Right atrium auricular region (tissue), 2 donors: ENCODE measurements around the gene ZNF248. TPM values are rescaled to one million over a fixed set of nuclear protein-coding genes. Genes with fewer than 3 reads are reported as not detected.
A peak's percentile ranks its signal among the peaks of the same experiment; 100 is the strongest.

Experiments used
- DNase-seq: peaks from one replicate; pipeline ENCODE4 v3.0.0-alpha.2; 2019; ENCODE audit warnings: low spot score
- H3K27ac ChIP-seq, 2 donors: fragments of 200-600 bp; sonication (generic); 1 replicate in 1 of 2; 2 replicates in 1 of 2; pipeline ENCODE4 v1.5.1; 2016 to 2019
- H3K27me3 ChIP-seq, 2 donors: fragments of 200-600 bp; sonication (generic); one replicate each; pipeline versions ENCODE4 v1.5.1 to v1.6.0; 2017 to 2019
- H3K36me3 ChIP-seq: fragments of 200-600 bp; sonication (generic); one replicate; pipeline ENCODE4 v1.5.1; 2016
- H3K4me1 ChIP-seq, 2 donors: fragments of 200-600 bp; sonication (generic); one replicate each; pipeline versions ENCODE4 v1.5.1 to v1.6.0; 2017 to 2019
- H3K4me3 ChIP-seq, 2 donors: fragments of 200-600 bp; sonication (generic); 1 replicate in 1 of 2; 2 replicates in 1 of 2; pipeline ENCODE4 v1.5.1; 2017 to 2019; ENCODE audit warnings: mild to moderate bottlenecking in 1 of 2, moderate library complexity in 1 of 2
- H3K9me3 ChIP-seq, 2 donors: fragments of 200-600 bp; sonication (generic); one replicate each; pipeline ENCODE4 v1.5.1; 2019
- total RNA-seq, 2 donors: library from RNA; depleted of rRNA; stranded (reverse); fragments of >200 nt; gene quantifications; one replicate each; pipeline ENCODE4 v1.1.0, GENCODE V29; 2016
- TF ChIP-seq, protein P1 (sequence below), 2 donors: fragments of 200-600 bp; sonication (generic); IDR thresholded peaks; one replicate each; pipeline ENCODE4 v1.5.1; 2019; ENCODE audit warnings: antibody characterized with exemption in 2 of 2

ZNF248 gene
- total RNA-seq: 1 to 10 TPM; 7.5 to 9.2 TPM

- Histone ChIP-seq H3K4me1 (peaks cover 0 to 31% of the 10 kb centered on the region in 2 donors), H3K4me3 (peak within 1 kb of the TSS; percentile 74 to 92), H3K27me3 (no peaks in the 10 kb centered on the region), H3K36me3 (peaks cover 4% of the 10 kb centered on the region), H3K9me3 (no peaks in the 10 kb centered on the region), H3K27ac (peak within 1 kb of the TSS; percentile 100)
- TF ChIP-seq, protein P1, sequence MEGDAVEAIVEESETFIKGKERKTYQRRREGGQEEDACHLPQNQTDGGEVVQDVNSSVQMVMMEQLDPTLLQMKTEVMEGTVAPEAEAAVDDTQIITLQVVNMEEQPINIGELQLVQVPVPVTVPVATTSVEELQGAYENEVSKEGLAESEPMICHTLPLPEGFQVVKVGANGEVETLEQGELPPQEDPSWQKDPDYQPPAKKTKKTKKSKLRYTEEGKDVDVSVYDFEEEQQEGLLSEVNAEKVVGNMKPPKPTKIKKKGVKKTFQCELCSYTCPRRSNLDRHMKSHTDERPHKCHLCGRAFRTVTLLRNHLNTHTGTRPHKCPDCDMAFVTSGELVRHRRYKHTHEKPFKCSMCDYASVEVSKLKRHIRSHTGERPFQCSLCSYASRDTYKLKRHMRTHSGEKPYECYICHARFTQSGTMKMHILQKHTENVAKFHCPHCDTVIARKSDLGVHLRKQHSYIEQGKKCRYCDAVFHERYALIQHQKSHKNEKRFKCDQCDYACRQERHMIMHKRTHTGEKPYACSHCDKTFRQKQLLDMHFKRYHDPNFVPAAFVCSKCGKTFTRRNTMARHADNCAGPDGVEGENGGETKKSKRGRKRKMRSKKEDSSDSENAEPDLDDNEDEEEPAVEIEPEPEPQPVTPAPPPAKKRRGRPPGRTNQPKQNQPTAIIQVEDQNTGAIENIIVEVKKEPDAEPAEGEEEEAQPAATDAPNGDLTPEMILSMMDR (IDR thresholded peaks at IDR 0.05): peak in 1 of 2 donors; percentile 14
- peak; percentile 97 for DNase-seq
These were observed at the start of gene ZNF248 for GRCh38 chr10:37857287-37858211. Gene ZNF248, minus strand, starts transcription at chr10:37857610. Its CDS starts 1,300 bp downstream, at chr10:37856310.

DNA sequence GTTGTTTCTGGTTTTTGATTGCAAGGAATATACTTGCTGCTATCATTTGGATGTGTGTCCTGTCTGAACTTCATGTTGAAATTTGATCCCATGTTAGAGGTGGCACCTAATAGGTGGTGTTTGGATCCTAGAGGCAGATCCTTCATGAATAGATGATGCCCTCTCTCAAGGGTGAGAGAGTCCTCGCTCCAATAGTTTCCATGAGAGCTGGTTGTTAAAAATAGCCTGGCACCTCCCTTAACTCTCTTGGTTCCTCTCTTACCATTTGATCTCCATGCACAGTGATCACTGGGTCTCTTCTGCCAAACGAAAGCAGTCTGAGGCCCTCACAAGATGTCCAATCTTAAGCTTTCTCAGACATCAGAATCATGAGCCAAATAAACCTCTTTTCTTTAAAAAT is 49.0 kb upstream of the ZNF248 start:
- Histone ChIP-seq H3K4me1 (no peaks in the 10 kb centered on the region), H3K9me3 (no peaks in the 10 kb centered on the region), H3K36me3 (no peaks in the 10 kb centered on the region), H3K27me3 (no peaks in the 10 kb centered on the region), H3K27ac (no peak overlapping the region), H3K4me3 (no peak overlapping the region)
- no peak for DNase-seq
- TF ChIP-seq, protein P1 (IDR thresholded peaks at IDR 0.05): no peak

DNA sequence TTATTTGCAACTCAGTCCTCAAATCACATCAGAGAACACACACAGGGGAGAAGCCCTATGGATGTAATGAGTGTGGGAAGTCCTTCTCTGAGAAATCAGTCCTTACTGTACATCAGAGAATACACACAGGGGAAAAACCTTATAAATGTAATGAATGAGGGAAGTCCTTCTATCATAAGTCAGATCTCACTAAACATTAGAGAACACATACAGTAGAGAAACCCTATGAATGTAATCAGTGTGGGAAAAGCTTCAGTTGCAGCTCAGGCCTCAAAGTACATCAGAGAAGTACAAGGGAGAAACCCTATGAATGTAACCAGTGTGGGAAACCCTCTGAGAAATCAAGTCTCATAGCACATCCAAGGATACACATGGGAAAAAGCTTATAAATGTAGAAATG is 39.0 kb upstream of the ZNF248 start:
- Histone ChIP-seq H3K36me3 (no peaks in the 10 kb centered on the region), H3K4me1 (no peaks in the 10 kb centered on the region), H3K27ac (no peak overlapping the region), H3K27me3 (no peaks in the 10 kb centered on the region), H3K9me3 (peaks cover 9 to 36% of the 10 kb centered on the region in 2 donors), H3K4me3 (no peak overlapping the region)
- TF ChIP-seq, protein P1 (IDR thresholded peaks at IDR 0.05): no peak
- no peak for DNase-seq

DNA sequence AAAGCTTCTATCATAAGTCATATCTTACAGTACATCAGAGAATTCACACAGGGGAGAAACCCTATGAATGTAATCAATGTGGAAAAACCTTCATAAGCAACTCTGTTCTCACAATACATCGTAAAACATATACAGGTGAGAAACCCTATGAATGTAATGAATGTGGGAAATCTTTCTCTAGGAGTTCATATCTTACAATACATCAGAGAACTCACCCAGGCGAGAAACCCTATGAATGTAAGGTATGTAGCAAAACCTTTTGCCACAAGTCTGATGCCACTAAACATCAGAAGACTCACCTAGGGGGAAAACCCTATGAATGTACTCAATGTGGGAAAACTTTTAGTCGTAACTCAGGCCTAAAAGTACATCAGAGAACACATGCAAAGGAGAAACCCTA is 38.3 kb upstream of the ZNF248 start:
- H3K36me3 ChIP-seq: no peaks in the 10 kb centered on the region
- no peaks in the 10 kb centered on the region for H3K4me1 ChIP-seq
- no peak overlapping the region for H3K4me3 ChIP-seq
- no peak overlapping the region for H3K27ac ChIP-seq
- peaks cover 9 to 44% of the 10 kb centered on the region in 2 donors for H3K9me3 ChIP-seq
- H3K27me3 ChIP-seq: no peaks in the 10 kb centered on the region
- TF ChIP-seq, protein P1 (IDR thresholded peaks at IDR 0.05): no peak
- no peak for DNase-seq

- no peaks in the 10 kb centered on the region for H3K27me3 ChIP-seq
- H3K4me3 ChIP-seq: no peak overlapping the region
- H3K9me3 ChIP-seq: peaks cover 0 to 4% of the 10 kb centered on the region in 2 donors
- TF ChIP-seq, protein P1 (IDR thresholded peaks at IDR 0.05): no peak
- no peak for DNase-seq
- no peaks in the 10 kb centered on the region for H3K36me3 ChIP-seq
- H3K27ac ChIP-seq: no peak overlapping the region
- H3K4me1 ChIP-seq: no peaks in the 10 kb centered on the region
These were observed 28.4 kb upstream of the ZNF248 start for GRCh38 chr10:37885850-37886249.
